PC-3 (cell line): ENCODE results near the gene DNAJB6. TPM values are rescaled to one million over a fixed set of nuclear protein-coding genes. Genes with fewer than 3 reads are reported as not detected.

ENCODE experiments used
- ATAC-seq: fragments of 200-7000 bp; cut with Tn5 transposase; 2 replicates; pipeline ENCODE4 v1.9.1; 2020; ENCODE audit warnings: mild to moderate bottlenecking, moderate library complexity
- BruUV-seq: library from RNA; stranded (reverse); fragments of 400-500 nt; replicated peaks from 2 replicates; lab custom pipeline; 2021; lab: Mats Ljungman, UMichigan
- CTCF ChIA-PET: fragments of 300-600 bp; sonication (Branson Sonifier 250); formaldehyde crosslinking; loops from one replicate; lab custom pipeline; 2022; ENCODE audit warnings: antibody characterized with exemption; lab: Charles Lee
- POLR2A ChIA-PET: fragments of 300-600 bp; sonication (Branson Sonifier 250); formaldehyde crosslinking; loops from one replicate; lab custom pipeline; 2022; ENCODE audit warnings: antibody characterized with exemption; ENCODE audit not compliant: unreplicated experiment; lab: Charles Lee
- DNase-seq: peaks from one replicate; pipeline ENCODE4 v3.0.0-alpha.2; 2015
- H2AFZ ChIP-seq: fragments of 300-600 bp; sonication (generic); 2 replicates; pipeline ENCODE4 v1.6.0; 2016; ENCODE audit warnings: antibody characterized with exemption, low read length
- H3F3A ChIP-seq: fragments of 300-600 bp; sonication (generic); one replicate; pipeline ENCODE4 v1.6.0; 2017; ENCODE audit warnings: antibody characterized with exemption, low read length, control low read depth, mild to moderate bottlenecking; ENCODE audit not compliant: unreplicated experiment
- H3K27ac ChIP-seq: fragments of 300-600 bp; sonication (generic); 2 replicates; pipeline ENCODE4 v1.5.1; 2016; ENCODE audit warnings: mild to moderate bottlenecking, low read length
- H3K27me3 ChIP-seq: fragments of 300-600 bp; sonication (generic); 2 replicates; pipeline ENCODE4 v1.6.1; 2016; ENCODE audit warnings: low read length, mixed read lengths
- H3K36me3 ChIP-seq: fragments of 300-600 bp; sonication (generic); 2 replicates; pipeline ENCODE4 v1.6.1; 2016; ENCODE audit warnings: low read depth, mixed run types, low read length, mixed read lengths
- H3K4me1 ChIP-seq: fragments of 300-600 bp; sonication (generic); 2 replicates; pipeline ENCODE4 v1.5.1; 2016; ENCODE audit warnings: low read length; ENCODE audit not compliant: insufficient read depth
- H3K4me2 ChIP-seq: fragments of 300-600 bp; sonication (generic); 2 replicates; pipeline ENCODE4 v1.6.0; 2016; ENCODE audit warnings: low read length
- H3K4me3 ChIP-seq: fragments of 300-600 bp; sonication (generic); 2 replicates; pipeline ENCODE4 v1.5.1; 2016; ENCODE audit warnings: mild to moderate bottlenecking, low read length, mixed read lengths
- H3K79me2 ChIP-seq: fragments of 300-600 bp; sonication (generic); 2 replicates; pipeline ENCODE4 v1.6.1; 2017; ENCODE audit warnings: low read length, mixed read lengths
- H3K9ac ChIP-seq: fragments of 300-600 bp; sonication (generic); 2 replicates; pipeline ENCODE4 v1.6.0; 2016; ENCODE audit warnings: mild to moderate bottlenecking, low read length
- H3K9me2 ChIP-seq: fragments of 300-600 bp; sonication (generic); replicated peaks from 2 replicates; pipeline ENCODE4 v1.6.1; 2016; ENCODE audit warnings: mixed run types, low read length, mixed read lengths
- H3K9me3 ChIP-seq: fragments of 300-600 bp; sonication (generic); 2 replicates; pipeline ENCODE4 v1.6.1; 2016; ENCODE audit warnings: low read length, mixed read lengths
- H4K20me1 ChIP-seq: fragments of 300-600 bp; sonication (generic); 2 replicates; pipeline ENCODE4 v1.6.1; 2016; ENCODE audit warnings: low read length, mixed read lengths
- CTCF ChIP-seq: fragments of 300-600 bp; sonication (generic); conservative IDR thresholded peaks from 2 replicates; pipeline ENCODE4 v1.5.1; 2017; ENCODE audit warnings: antibody characterized with exemption, low read depth, mild to moderate bottlenecking, low read length
- EZH2 ChIP-seq: fragments of 300-600 bp; sonication (generic); IDR thresholded peaks from one replicate; pipeline ENCODE4 v1.6.1; 2017; ENCODE audit warnings: antibody characterized with exemption, mild to moderate bottlenecking, low read length; ENCODE audit not compliant: unreplicated experiment
- EZH2phosphoT487 ChIP-seq: fragments of 300-600 bp; sonication (generic); IDR thresholded peaks from 2 replicates; pipeline ENCODE4 v1.6.1; 2018; ENCODE audit warnings: mild to moderate bottlenecking, antibody characterized with exemption, low read length, borderline replicate concordance
- intact Hi-C: fragments of 100-400 bp; cut with micrococcal nuclease; formaldehyde crosslinking; loops from 2 replicates; pipeline ENCODE4 v1.9.0; 2023
- total RNA-seq: library from RNA; depleted of rRNA; stranded (reverse); fragments of >200 nt; gene quantifications from 2 replicates; pipeline ENCODE4 v1.2.3, GENCODE V29; 2014

The DNAJB6 gene
- total RNA-seq, 1 experiment from 2014 or later = 151 TPM

GRCh38 chr7:157337316-157338149 is 729 bp downstream of the DNAJB6 start:
- peak; percentile 65 for ATAC-seq
- Histone ChIP-seq H3K9me3 (no peaks in the 10 kb centered on the region), H2AFZ (no peak overlapping the region), H3F3A (no peaks in the 10 kb centered on the region), H3K4me3 (peak overlapping the region; percentile 88), H3K4me1 (peaks cover 14% of the 10 kb centered on the region; the same call in 1 of the 2 replicates), H3K79me2 (peaks cover 57% of the 10 kb centered on the region), H3K9ac (peak overlapping the region; percentile 91), H3K9me2 (no peaks in the 10 kb centered on the region), H4K20me1 (peaks cover 40% of the 10 kb centered on the region), H3K27me3 (no peaks in the 10 kb centered on the region), H3K36me3 (peaks cover 9% of the 10 kb centered on the region; the same call in 1 of the 2 replicates), H3K4me2 (peak overlapping the region; percentile 89), H3K27ac (peak overlapping the region; percentile 75)
- BruUV-seq = TSS peak; percentile 58
- no peak for TF ChIP-seq EZH2phosphoT487
- no peak for TF ChIP-seq CTCF
- no peak for TF ChIP-seq EZH2
- ChIA-PET CTCF (no interaction called here), POLR2A (no interaction called here)
- DNase-seq = peak; percentile 49
- intact Hi-C loops = loop anchor here (1.0 to 5.0 kb wide), 2 partner anchors 27 to 35 kb away; no protein-coding TSS in a partner anchor

GRCh38 chr7:157339777-157340677 is 3.2 kb downstream of the DNAJB6 start:
- H3K27ac ChIP-seq = peak overlapping the region; percentile 38

More at GRCh38 chr7:157339777-157340677, 3.2 kb downstream of the DNAJB6 start:
- POLR2A ChIA-PET = interaction anchor here (0.6 kb wide), 1 partner anchor 371 kb away, joined by 3 read pairs; no protein-coding TSS in a partner anchor
- no peaks in the 10 kb centered on the region for H3K9me2 ChIP-seq
- CTCF ChIA-PET = no interaction called here
- peaks cover 9% of the 10 kb centered on the region; the same call in 1 of the 2 replicates for H3K36me3 ChIP-seq
- H3K4me3 ChIP-seq = peak overlapping the region; percentile 88
- peaks cover 58% of the 10 kb centered on the region for H4K20me1 ChIP-seq
- H3K9me3 ChIP-seq = no peaks in the 10 kb centered on the region
- ATAC-seq (peak; percentile 10; the same call in 1 of the 2 replicates), DNase-seq (peak; percentile 76)
- H3F3A ChIP-seq = no peaks in the 10 kb centered on the region
- peaks cover 14% of the 10 kb centered on the region; the same call in 1 of the 2 replicates for H3K4me1 ChIP-seq
- BruUV-seq = no TSS peak
- H3K79me2 ChIP-seq = peaks cover 82% of the 10 kb centered on the region
- intact Hi-C loops = loop anchor here (1.0 to 10.0 kb wide), 4 partner anchors 38 to 195 kb away; no protein-coding TSS in a partner anchor
- no peaks in the 10 kb centered on the region for H3K27me3 ChIP-seq
- TF ChIP-seq CTCF (peak; percentile 95), EZH2phosphoT487 (no peak)
- H3K9ac ChIP-seq = peak overlapping the region; percentile 35; the same call in 1 of the 2 replicates
- peak overlapping the region; percentile 89 for H3K4me2 ChIP-seq
- H2AFZ ChIP-seq = no peak overlapping the region
